ENCODE measurements around the gene PPP1R12C.

PPP1R12C gene

DNA sequence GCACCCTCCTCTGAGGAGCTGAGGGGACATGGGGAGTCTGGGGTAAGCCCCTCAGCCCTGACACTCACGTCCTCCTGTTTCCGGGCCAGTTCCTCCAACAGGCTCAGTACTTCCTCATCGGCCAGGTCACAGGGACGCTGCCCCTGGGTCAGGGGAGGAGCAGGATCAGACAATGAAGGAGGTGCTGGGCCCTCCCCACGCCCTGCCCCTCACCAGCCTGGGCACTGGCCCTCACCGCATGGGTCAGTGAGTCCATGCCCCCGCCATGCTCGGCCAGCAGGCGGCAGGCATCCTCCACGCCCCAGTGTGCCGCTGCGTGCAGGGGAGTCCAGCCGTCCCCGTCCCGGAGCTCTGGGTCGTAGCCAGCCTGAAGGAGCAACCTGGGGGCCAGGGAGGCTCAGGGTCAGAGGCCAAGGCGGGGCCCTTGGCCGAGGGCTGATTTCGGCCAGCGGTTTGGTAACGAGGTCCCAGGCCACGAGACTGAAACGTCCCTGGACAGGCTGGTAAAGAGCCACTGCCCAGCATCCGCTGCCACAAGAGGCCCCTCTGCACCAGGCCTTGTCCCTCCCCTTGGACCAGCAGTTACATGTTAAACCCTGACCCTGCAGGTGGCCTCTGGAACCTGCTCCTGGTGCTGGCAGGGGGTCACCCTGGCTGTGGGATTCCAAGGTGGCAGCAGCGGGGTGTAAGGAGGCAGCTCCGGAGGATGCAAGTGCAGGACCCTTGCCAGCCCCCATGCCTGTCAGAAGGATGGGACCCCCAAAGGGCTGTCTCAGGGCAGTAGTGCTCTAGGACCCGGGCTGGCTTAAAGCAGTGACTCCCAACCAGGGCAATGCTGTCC, 18.5 kb downstream of the PPP1R12C start:
- H3K4me3 ChIP-seq (ENCODE audit: low read length) = no peak overlapping the region
- TF ChIP-seq, protein P1, sequence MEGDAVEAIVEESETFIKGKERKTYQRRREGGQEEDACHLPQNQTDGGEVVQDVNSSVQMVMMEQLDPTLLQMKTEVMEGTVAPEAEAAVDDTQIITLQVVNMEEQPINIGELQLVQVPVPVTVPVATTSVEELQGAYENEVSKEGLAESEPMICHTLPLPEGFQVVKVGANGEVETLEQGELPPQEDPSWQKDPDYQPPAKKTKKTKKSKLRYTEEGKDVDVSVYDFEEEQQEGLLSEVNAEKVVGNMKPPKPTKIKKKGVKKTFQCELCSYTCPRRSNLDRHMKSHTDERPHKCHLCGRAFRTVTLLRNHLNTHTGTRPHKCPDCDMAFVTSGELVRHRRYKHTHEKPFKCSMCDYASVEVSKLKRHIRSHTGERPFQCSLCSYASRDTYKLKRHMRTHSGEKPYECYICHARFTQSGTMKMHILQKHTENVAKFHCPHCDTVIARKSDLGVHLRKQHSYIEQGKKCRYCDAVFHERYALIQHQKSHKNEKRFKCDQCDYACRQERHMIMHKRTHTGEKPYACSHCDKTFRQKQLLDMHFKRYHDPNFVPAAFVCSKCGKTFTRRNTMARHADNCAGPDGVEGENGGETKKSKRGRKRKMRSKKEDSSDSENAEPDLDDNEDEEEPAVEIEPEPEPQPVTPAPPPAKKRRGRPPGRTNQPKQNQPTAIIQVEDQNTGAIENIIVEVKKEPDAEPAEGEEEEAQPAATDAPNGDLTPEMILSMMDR (IDR thresholded peaks at IDR 0.05; ENCODE audit: insufficient read depth, low read depth, low read length, missing control alignments) = no peak
- DNase-seq (ENCODE audit: low read depth) = no peak

DNA sequence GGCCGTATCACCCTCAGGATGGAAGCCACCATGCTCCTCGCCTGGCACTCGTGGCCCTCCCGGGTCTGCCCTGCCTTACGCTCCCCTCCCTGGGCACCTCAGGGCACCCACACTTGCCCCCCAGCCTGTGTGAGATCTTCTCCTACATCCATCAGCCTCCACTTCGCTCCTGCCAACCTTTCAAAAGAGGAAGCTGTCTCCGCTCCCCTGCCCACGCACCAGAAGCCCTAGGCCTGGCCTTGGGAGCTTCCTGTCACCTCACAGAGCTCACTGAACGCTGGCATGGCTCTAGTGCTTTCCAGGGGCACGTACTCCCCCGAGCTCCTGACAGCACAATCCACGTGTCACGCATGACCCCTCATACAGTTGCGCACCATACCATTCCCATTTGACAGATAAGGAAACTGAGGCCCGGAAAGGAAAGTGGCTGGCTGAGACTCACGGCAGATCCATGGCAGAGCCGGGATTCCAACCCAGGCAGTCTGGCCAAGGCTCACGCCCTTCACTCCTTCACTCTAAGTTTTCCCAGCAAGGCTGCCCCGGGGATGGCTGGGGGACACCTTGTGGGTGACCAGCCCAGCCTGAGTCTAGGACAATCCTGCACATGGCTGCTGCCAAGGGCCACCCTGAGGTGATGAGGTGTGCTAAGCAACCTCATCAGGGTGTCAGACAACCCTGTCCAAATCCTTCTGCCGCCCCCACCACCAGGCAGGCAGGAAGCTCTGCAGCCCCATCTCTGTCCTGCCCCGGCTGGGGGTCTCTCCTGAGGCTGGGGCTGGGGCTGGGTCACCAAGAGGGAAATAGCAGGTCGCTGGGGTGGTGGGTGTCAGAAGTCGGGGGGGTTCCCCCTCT, 19.3 kb downstream of the PPP1R12C start:
- DNase-seq (ENCODE audit: low read depth) = no peak
- no peak overlapping the region for H3K4me3 ChIP-seq (ENCODE audit: low read length)
- TF ChIP-seq, protein P1 (IDR thresholded peaks at IDR 0.05; ENCODE audit: insufficient read depth, low read depth, low read length, missing control alignments) = no peak

DNA sequence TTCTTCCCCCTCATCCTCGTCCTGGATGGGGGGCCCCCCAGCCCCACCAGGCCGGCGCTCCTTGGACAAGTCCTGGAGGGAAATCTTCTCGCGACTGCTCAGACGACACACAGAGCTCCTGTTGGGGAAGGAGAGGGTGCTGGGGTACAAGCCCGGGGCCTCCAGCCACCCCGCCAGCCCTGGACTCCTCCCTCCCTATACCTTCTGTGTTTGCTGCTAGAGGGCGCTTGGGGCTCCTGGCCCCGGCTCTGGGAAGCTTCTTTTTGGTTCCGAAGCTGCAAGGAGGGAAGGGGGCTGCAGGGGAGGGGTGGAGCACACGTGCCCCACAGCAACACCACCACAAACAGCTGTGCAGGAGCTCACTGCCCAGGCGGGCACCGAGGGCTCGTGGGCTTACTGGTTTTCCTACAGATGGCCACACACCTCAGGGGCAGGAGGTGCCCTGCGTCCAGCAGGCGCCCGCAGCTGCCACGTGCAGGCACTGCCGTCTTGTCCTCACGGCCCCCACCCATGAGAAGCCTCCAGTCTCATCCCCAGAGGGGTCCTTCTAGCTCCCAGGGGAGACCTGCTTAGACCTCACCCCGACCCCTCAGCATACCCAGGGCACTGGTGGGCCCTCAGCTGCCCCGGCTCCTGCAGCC, 21.3 kb downstream of the PPP1R12C start:
- no peak for DNase-seq (ENCODE audit: low read depth)
- TF ChIP-seq, protein P1 (IDR thresholded peaks at IDR 0.05; ENCODE audit: insufficient read depth, low read depth, low read length, missing control alignments) = no peak
- no peak overlapping the region for H3K4me3 ChIP-seq (ENCODE audit: low read length)

DNA sequence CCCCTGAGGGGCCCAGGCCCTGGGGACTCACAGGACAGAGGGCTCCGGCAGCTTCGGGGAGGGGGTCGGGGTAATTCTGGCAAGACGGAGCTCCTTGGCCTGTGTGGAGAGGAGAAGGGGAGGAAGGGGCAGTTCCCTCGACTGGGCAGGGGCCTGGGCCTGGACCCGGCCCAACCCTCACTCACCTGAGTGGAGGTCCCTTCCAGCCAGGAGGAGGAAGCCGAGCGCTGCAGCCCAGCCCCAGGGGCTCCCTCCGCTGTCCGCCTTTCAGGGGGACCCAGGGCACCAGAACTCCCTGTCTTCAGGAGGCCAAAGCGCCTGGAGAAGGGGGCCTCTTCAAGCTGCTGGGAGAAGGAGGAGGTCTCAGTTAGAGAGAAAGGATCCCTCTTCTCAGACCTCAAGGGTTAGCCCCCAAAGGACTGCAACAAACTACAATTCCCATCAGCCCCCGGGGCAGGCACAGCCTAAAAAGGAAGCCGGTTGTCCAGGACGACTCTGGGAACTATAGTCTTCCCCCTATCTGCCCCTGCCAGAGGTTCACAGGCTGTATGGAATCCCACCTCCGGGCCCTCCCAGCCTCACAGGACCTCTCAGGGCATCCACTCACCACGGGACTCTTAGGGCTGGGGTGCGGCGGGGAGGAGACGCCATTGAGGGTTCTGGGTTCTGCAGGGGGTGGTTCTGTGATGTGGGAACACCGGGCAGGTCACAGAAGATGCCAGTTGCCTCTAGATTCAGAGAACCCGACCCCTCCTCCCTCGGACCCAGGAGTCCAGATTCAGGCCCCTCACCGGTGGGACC, 22.0 kb downstream of the PPP1R12C start:
- TF ChIP-seq, protein P1 (IDR thresholded peaks at IDR 0.05; ENCODE audit: insufficient read depth, low read depth, low read length, missing control alignments) = no peak
- no peak overlapping the region for H3K4me3 ChIP-seq (ENCODE audit: low read length)
- DNase-seq (ENCODE audit: low read depth) = no peak

DNA sequence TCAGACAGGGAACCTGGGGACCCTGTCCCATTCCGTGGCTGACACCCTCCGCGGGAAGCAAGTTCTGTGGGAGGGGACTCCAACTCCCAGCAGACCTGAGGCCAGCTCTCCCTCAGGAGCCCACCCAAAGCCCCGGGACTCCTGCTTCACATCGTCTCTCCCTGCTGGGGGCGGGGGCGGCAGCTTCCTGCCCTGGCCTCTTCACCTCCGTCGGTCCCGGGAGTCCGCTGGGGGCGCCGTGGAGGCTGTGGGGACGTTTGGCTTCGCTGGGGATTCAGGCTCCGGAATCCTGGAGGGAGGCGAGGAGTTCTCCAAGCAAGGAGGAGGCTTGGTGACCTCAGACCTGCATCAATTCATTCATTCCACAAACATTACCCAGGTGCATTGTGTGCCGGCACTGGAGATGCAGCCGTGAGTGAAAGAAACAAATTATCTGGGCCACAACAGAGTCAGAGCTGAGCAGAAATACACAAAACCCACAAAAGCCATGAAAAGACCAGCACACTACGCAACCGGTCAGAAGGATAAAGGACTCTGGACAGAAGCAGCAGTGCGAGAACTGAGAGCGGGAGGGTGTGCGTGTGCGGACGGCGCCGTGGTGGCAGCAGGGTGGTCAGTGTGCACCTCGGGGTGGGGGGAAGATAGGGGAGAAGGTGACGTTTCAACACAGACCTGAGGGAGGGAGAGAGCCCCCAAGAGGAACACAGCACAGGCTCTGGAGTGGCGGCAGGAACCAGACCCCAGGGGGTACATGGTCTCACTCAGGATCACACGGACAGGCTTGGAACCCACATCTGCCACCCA, 22.8 kb downstream of the PPP1R12C start:
- no peak for DNase-seq (ENCODE audit: low read depth)
- TF ChIP-seq, protein P1 (IDR thresholded peaks at IDR 0.05; ENCODE audit: insufficient read depth, low read depth, low read length, missing control alignments) = no peak
- H3K4me3 ChIP-seq (ENCODE audit: low read length) = no peak overlapping the region
